Raji (cell line): ENCODE data around the gene AXIN1.

Experiments
- POLR2A ChIP-seq: IDR thresholded peaks from 2 replicates; pipeline ENCODE4 v1.6.1; 2011; ENCODE audit warnings: low read depth, low read length, control low read depth; ENCODE audit not compliant: insufficient read depth

Gene AXIN1

DNA sequence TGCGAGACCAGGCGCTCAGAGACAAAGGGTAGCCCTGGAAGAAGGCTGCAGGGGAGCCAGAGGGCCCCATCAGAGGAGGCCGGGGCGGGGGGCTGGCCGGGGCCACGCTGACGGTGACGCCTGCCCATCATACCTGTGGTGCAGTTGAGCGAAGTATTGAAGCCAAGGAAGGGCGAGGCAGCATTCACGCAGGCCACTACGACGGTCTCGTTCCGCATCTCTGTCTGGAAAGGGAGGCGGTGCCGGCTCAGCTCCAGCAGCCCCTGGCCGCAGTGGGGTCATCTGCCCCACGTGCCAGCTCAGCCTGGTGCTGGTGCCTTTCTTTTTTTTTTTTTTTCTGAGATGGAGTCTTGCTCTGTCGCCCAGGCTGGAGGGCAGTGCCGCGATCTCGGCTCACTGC lies 22.7 kb upstream of the AXIN1 start:
- no peak for TF ChIP-seq POLR2A

- TF ChIP-seq POLR2A = no peak
Observed at GRCh38 chr16:374616-374926, 22.0 kb upstream of the AXIN1 start.

DNA sequence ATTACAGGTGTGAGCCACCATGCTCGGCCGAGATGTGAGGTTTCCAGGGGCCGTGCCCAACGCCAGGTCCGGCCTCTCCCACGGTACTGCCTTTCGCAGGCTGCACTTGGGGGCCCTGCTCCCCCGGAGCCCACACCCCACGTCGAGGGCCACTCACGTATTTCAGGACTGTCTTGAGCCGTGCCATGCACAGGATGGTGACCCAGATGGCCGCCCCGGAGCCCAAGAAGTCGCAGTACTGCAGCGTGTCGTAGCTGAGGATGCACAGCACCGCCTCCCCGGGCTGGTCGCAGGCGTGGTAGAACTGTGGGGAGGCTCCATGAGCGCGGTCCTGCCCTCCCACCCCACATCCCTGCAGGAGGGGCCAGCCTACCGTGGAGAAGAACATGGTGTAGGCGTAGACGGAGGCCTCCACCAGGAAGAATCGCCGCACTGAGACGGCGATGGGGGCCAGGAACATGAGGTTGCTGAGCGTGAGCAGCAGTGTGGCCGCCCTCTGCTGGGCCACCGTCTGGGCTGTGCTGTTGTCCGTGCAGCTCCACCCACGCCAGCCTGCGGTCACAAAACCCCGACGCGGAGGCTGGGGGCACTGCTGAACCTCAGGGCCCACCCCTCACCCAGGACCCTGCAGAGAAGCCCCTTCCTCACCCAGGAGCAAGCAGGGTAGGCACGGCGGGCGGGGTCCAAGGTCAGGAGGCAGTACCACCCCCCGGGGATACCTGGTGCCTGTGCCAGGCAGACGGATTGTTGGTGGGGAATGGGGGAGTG lies 21.5 kb upstream of the AXIN1 start:
- no peak for TF ChIP-seq POLR2A

GRCh38 chr16:373020-373598 lies 20.6 kb upstream of the AXIN1 start:
- TF ChIP-seq POLR2A = no peak

- no peak for TF ChIP-seq POLR2A
Observed at GRCh38 chr16:372302-372983, 19.9 kb upstream of the AXIN1 start.

- TF ChIP-seq POLR2A = no peak
Observed at GRCh38 chr16:371515-372301, 19.2 kb upstream of the AXIN1 start.

DNA sequence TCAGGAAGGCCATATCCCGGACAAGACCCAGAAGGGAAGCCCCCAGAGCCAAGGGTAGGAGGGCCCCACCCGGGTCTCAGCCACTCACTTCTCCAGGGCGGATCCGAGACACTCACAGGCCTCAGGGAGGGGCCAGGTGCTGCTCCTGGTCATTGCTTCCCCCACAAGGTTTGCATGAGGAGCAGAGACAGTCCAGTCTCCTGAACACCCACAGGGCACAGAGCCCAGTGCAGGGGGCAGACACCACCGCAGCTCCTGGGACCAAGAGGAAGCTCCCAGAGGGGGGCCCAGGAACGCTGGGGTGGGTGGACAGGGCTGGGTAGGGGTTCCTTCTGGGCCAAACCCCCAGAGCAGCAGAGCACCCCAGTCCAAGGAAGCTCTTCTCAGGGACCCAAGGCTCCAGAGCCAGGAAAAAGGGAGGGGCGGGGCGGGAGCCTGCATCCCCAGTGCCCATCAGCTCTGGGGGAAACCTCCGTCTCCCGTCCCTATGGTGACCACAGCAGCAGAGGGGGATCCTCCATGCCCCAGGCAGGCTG lies 18.5 kb upstream of the AXIN1 start:
- no peak for TF ChIP-seq POLR2A

DNA sequence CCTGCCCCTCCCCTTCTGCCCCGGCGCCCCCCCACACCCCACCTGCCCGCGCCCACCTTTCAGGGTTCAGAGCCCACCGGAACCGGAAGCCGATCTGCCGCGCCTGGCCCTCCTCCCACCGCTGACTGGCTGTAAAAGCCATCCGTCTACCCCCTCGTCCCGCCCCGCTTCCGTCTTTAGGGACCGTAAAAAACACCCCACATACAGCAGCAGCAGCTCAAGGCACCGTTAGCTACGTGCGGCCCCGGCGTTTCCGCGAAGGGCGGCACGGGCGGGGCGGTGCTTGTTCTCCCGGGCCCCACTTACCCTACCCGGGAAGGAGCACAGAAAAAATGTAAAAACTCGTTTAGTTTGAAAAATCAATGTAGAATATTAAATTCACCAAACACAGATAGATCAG lies 17.9 kb upstream of the AXIN1 start, which contains the start of gene MRPL28:
TSS of gene MRPL28 (minus strand) at position 96 of the 400 bp plus-strand sequence. CDS start 320 bp downstream, outside the sequence.
- peak; percentile 55 for TF ChIP-seq POLR2A

- no peak for TF ChIP-seq POLR2A
Observed at GRCh38 chr16:369866-370436, 17.4 kb upstream of the AXIN1 start.

DNA sequence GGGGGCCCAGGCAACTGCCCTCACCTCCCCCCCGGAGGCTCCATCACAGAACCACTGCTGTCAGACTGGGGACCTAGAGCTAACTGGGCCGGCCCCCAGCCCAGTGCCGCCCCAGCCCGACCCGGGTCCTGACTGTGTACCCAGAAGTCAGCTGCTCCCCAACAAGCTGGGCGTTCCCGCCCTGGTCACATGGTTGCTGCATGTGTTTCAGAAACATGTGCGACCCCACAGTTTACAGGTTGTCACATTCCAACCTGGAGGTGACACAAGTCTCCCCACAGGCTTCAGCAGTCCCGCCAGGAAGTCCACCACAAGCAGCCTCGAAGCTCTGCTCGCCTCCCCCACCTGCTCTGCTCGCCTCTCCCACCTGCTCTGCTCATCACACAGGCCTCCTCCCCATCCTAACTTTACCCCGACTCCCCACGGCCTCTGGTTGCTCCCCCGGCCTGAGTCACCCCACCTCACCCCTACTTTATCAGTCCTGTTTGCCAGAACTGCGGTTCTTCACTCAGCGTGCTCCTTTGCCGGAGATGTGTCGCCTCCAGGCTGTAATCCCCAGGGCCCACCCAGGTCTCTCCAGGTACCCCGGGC lies 16.8 kb upstream of the AXIN1 start:
- no peak for TF ChIP-seq POLR2A

DNA sequence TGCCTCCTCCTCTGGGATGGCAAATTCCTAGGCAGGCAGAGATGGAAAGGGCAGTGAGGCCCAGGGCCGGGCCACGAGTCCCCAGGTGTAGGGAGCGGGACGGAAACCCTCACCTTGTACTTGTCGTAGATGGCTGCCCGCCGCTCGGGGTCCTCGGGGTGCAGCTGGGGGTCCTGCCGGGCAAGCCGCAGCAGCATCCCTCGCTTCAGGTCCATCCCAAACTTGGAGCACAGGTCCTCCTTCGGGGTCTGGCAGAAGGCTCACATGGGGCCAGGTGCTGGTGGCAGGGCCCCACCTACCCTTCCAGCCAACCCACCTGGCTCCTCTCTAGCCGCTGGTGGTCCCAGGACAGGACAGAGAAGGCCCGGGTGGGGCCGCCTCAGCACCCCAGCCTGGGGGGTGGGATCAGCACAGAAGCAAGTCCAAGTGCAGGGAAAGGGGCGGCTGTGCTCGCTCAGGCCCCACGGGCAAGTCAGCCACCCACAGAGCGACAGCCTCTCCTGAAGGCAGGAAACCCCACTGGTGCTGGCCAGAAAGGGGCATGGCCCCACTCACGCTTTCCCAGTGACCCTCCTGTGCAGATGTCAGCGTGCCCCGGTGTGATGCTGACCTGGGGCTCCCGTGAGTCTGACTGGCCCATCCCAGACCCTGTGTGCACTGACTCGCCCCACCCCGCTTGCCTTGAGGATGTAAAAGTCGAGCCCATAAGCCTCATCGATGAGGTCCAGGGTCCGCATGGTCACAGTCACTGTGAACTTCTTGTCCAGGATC lies 16.1 kb upstream of the AXIN1 start:
- TF ChIP-seq POLR2A = no peak

GRCh38 chr16:367333-367903 lies 14.9 kb upstream of the AXIN1 start:
- TF ChIP-seq POLR2A = no peak

GRCh38 chr16:366476-366875 lies 14.0 kb upstream of the AXIN1 start:
- TF ChIP-seq POLR2A = no peak
